Measurements from ENCODE around the gene HBG2.

HBG2 gene

GRCh38 chr11:5226732-5227310 lies 27.8 kb downstream of the HBG2 start, which contains the start of gene HBB:
Gene HBB, minus strand, starts transcription at chr11:5227071. Its CDS starts 50 bp downstream, at chr11:5227021.
- DNase-seq: no peak

GRCh38 chr11:5225480-5225871 lies 29.1 kb downstream of the HBG2 start:
- no peak for DNase-seq

GRCh38 chr11:5224538-5225479 lies 29.8 kb downstream of the HBG2 start:
- DNase-seq: no peak

GRCh38 chr11:5223686-5224085 lies 30.9 kb downstream of the HBG2 start:
- DNase-seq: no peak

- DNase-seq: no peak
Observed at GRCh38 chr11:5223146-5223545, 31.4 kb downstream of the HBG2 start.

GRCh38 chr11:5210376-5210885 lies 44.1 kb downstream of the HBG2 start:
- DNase-seq: no peak

- no peak for DNase-seq
Observed at GRCh38 chr11:5204787-5205186, 49.8 kb downstream of the HBG2 start.

- DNase-seq: no peak
Observed at GRCh38 chr11:5203366-5203765, 51.2 kb downstream of the HBG2 start.

Measured in NCI-H2107 (cell line).